MM.1S (cell line): ENCODE measurements around the gene ARHGAP32.

ENCODE experiments used
- DNase-seq: peaks from one replicate; pipeline ENCODE4 v3.0.0-alpha.2; 2015
- H2AFZ ChIP-seq: fragments of 300-600 bp; sonication (generic); 2 replicates; pipeline ENCODE4 v1.6.0; 2016; ENCODE audit warnings: antibody characterized with exemption, low read length
- H3F3A ChIP-seq: fragments of 300-600 bp; sonication (generic); 2 replicates; pipeline ENCODE4 v1.6.1; 2016; ENCODE audit warnings: mild to moderate bottlenecking, antibody characterized with exemption, low read length, moderate library complexity, mixed read lengths; ENCODE audit not compliant: insufficient read depth
- H3K27ac ChIP-seq: fragments of 300-600 bp; sonication (generic); 2 replicates; pipeline ENCODE4 v1.5.1; 2016; ENCODE audit warnings: mild to moderate bottlenecking, low read length
- H3K27me3 ChIP-seq: fragments of 300-600 bp; sonication (generic); replicated peaks from 2 replicates; pipeline ENCODE4 v1.6.0; 2016; ENCODE audit warnings: low read length; ENCODE audit not compliant: insufficient read depth
- H3K36me3 ChIP-seq: fragments of 300-600 bp; sonication (generic); replicated peaks from 2 replicates; pipeline ENCODE4 v1.6.1; 2016; ENCODE audit warnings: mild to moderate bottlenecking, low read length, mixed read lengths; ENCODE audit not compliant: insufficient read depth
- H3K4me1 ChIP-seq: fragments of 300-600 bp; sonication (generic); 2 replicates; pipeline ENCODE4 v1.6.1; 2016; ENCODE audit warnings: low read length, mixed read lengths
- H3K4me2 ChIP-seq: fragments of 300-600 bp; sonication (generic); 2 replicates; pipeline ENCODE4 v1.6.0; 2016; ENCODE audit warnings: low read depth, low read length
- H3K4me3 ChIP-seq: fragments of 300-600 bp; sonication (generic); 2 replicates; pipeline ENCODE4 v1.5.1; 2016; ENCODE audit warnings: low read length, mixed read lengths
- H3K79me2 ChIP-seq: fragments of 300-600 bp; sonication (generic); 2 replicates; pipeline ENCODE4 v1.6.1; 2016; ENCODE audit warnings: mixed run types, low read length, mixed read lengths
- H3K9ac ChIP-seq: fragments of 300-600 bp; sonication (generic); 2 replicates; pipeline ENCODE4 v1.6.1; 2016; ENCODE audit warnings: low read length, mixed read lengths
- H3K9me2 ChIP-seq: fragments of 300-600 bp; sonication (generic); replicated peaks from 2 replicates; pipeline ENCODE4 v1.6.1; 2016; ENCODE audit warnings: mild to moderate bottlenecking, low read length, mixed read lengths; ENCODE audit not compliant: insufficient read depth
- H3K9me3 ChIP-seq: fragments of 300-600 bp; sonication (generic); replicated peaks from 2 replicates; pipeline ENCODE4 v1.6.1; 2016; ENCODE audit warnings: mild to moderate bottlenecking, low read length, mixed read lengths; ENCODE audit not compliant: insufficient read depth
- H4K20me1 ChIP-seq: fragments of 300-600 bp; sonication (generic); 2 replicates; pipeline ENCODE4 v1.6.1; 2016; ENCODE audit warnings: mild to moderate bottlenecking, low read length, moderate library complexity, mixed read lengths; ENCODE audit not compliant: insufficient read depth
- EZH2 ChIP-seq: fragments of 300-600 bp; sonication (generic); optimal IDR thresholded peaks from 2 replicates; pipeline ENCODE3; 2017; ENCODE audit warnings: low read depth, mild to moderate bottlenecking, antibody characterized with exemption, low read length, mixed read lengths
- EZH2phosphoT487 ChIP-seq: fragments of 300-600 bp; sonication (generic); IDR thresholded peaks from 2 replicates; pipeline ENCODE4 v1.6.1; 2018; ENCODE audit warnings: antibody characterized with exemption, low read length
- TF ChIP-seq, protein P1 (sequence below): fragments of 300-600 bp; sonication (generic); IDR thresholded peaks from 2 replicates; pipeline ENCODE4 v1.5.1; 2016; ENCODE audit warnings: antibody characterized with exemption, low read length, mixed read lengths

ARHGAP32 gene

DNA sequence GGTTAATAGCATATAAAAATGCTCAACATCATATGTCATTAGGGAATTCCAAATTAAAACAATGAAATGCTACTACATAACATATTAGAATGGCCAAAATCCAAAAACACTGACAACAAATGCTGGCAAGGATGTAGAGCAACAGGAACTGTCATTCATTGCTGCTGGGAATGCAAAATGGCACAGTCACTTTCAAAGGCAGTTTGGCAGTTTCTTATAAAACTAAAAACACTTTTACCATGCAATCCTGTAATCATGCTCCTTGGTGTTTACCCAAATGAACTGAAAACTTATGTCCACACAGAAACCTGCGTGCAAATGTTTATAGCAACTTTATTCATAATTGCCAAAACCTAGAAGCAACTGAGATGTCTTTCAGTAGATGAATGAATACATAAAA is 105.1 kb downstream of the ARHGAP32 start:
- H3K36me3 ChIP-seq, result no peaks in the 10 kb centered on the region
- DNase-seq, result no peak
- no peak overlapping the region for H3K4me3 ChIP-seq
- H3K4me2 ChIP-seq, result no peak overlapping the region
- H4K20me1 ChIP-seq, result no peaks in the 10 kb centered on the region
- no peaks in the 10 kb centered on the region for H3K9me3 ChIP-seq
- no peaks in the 10 kb centered on the region for H3K79me2 ChIP-seq
- no peaks in the 10 kb centered on the region for H3K4me1 ChIP-seq
- H3K9me2 ChIP-seq, result no peaks in the 10 kb centered on the region
- no peak overlapping the region for H3K9ac ChIP-seq
- no peaks in the 10 kb centered on the region for H3K27me3 ChIP-seq
- H2AFZ ChIP-seq, result no peak overlapping the region
- no peak for TF ChIP-seq EZH2phosphoT487
- TF ChIP-seq, protein P1, sequence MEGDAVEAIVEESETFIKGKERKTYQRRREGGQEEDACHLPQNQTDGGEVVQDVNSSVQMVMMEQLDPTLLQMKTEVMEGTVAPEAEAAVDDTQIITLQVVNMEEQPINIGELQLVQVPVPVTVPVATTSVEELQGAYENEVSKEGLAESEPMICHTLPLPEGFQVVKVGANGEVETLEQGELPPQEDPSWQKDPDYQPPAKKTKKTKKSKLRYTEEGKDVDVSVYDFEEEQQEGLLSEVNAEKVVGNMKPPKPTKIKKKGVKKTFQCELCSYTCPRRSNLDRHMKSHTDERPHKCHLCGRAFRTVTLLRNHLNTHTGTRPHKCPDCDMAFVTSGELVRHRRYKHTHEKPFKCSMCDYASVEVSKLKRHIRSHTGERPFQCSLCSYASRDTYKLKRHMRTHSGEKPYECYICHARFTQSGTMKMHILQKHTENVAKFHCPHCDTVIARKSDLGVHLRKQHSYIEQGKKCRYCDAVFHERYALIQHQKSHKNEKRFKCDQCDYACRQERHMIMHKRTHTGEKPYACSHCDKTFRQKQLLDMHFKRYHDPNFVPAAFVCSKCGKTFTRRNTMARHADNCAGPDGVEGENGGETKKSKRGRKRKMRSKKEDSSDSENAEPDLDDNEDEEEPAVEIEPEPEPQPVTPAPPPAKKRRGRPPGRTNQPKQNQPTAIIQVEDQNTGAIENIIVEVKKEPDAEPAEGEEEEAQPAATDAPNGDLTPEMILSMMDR, result no peak
- TF ChIP-seq EZH2, result no peak
- H3K27ac ChIP-seq, result no peak overlapping the region
- no peaks in the 10 kb centered on the region for H3F3A ChIP-seq

DNA sequence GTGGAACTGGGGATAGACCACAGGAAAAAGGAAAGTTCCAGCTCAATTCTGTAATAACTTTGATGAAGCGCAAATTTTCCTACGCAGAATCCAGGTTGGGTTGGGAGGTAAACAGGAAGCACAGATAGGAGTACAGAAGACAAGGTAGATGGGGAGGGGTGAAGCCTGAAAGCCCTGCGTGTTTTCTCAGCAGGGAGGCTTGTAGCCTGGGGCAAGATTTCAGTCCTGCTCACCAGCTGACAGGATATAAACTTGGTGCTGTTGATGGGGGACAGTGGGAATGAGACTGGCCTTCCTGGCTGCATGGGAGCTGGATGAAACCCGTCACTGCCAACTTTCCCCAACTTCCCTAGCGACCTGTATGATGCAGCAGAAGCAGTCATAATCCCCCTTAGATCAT is 114.9 kb downstream of the ARHGAP32 start:
- H2AFZ ChIP-seq, result no peak overlapping the region
- H3K9ac ChIP-seq, result no peak overlapping the region
- H3K9me2 ChIP-seq, result no peaks in the 10 kb centered on the region
- H4K20me1 ChIP-seq, result no peaks in the 10 kb centered on the region
- no peak for TF ChIP-seq EZH2
- TF ChIP-seq, protein P1, result no peak
- no peak for TF ChIP-seq EZH2phosphoT487
- H3K36me3 ChIP-seq, result no peaks in the 10 kb centered on the region
- no peaks in the 10 kb centered on the region for H3K27me3 ChIP-seq
- no peak overlapping the region for H3K4me3 ChIP-seq
- H3K4me1 ChIP-seq, result no peaks in the 10 kb centered on the region
- H3K4me2 ChIP-seq, result no peak overlapping the region
- H3K9me3 ChIP-seq, result no peaks in the 10 kb centered on the region
- no peak for DNase-seq
- H3K79me2 ChIP-seq, result no peaks in the 10 kb centered on the region
- no peaks in the 10 kb centered on the region for H3F3A ChIP-seq
- H3K27ac ChIP-seq, result no peak overlapping the region

DNA sequence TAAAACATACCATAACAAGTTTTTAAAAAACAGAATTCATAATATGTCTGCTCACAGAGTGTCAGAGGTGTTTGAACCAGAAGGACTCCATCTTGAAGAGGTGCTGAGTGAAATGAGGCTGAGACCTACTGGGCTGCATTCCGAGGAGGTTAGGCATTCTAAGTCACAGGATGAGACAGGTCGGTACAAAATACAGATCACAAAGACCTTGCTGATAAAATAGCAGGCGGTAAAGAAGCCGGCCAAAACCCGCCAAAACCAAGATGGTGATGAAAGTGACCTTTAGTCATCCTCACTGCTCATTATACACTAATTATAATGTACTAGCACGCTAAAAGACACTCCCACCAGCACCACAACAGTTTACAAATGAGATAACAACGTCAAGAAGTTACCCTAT is 116.4 kb downstream of the ARHGAP32 start:
- no peak for DNase-seq
- Histone ChIP-seq H3K27me3 (no peaks in the 10 kb centered on the region), H3K36me3 (no peaks in the 10 kb centered on the region), H3K9ac (no peak overlapping the region), H3K9me2 (no peaks in the 10 kb centered on the region), H4K20me1 (no peaks in the 10 kb centered on the region), H3K79me2 (no peaks in the 10 kb centered on the region), H3K27ac (no peak overlapping the region), H3K4me3 (no peak overlapping the region), H3F3A (no peaks in the 10 kb centered on the region), H2AFZ (no peak overlapping the region), H3K9me3 (no peaks in the 10 kb centered on the region), H3K4me1 (no peaks in the 10 kb centered on the region), H3K4me2 (no peak overlapping the region)
- TF ChIP-seq EZH2phosphoT487 (no peak), EZH2 (no peak)

DNA sequence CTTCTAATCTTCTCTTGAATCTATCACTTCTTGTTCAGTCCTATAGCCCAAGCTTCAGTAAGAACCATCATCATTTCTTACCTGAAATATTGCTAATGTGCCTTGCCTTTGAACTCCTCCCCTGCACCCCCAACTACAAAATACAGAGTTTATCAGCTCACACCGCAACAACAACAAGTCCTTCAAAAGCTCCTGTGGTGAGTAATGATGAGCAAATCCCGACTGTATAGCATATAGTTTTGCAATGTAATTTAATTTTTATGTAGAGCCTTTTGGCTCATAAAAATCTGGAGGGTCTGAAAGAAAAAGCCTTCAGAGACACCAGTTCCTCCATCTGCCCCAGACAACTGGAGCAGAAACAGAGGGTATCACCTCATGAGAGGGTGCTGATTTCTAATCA is 124.7 kb downstream of the ARHGAP32 start:
- Histone ChIP-seq H3K9me2 (no peaks in the 10 kb centered on the region), H3K27ac (no peak overlapping the region), H3K9me3 (no peaks in the 10 kb centered on the region), H3K4me2 (no peak overlapping the region), H3K4me3 (no peak overlapping the region), H3K4me1 (no peaks in the 10 kb centered on the region), H3K79me2 (no peaks in the 10 kb centered on the region), H4K20me1 (no peaks in the 10 kb centered on the region), H2AFZ (no peak overlapping the region), H3F3A (no peaks in the 10 kb centered on the region), H3K27me3 (no peaks in the 10 kb centered on the region), H3K9ac (no peak overlapping the region), H3K36me3 (no peaks in the 10 kb centered on the region)
- TF ChIP-seq EZH2phosphoT487 (no peak), EZH2 (no peak)
- TF ChIP-seq, protein P1, result no peak
- no peak for DNase-seq
